ENCODE data around the gene ZSCAN21.

DNA sequence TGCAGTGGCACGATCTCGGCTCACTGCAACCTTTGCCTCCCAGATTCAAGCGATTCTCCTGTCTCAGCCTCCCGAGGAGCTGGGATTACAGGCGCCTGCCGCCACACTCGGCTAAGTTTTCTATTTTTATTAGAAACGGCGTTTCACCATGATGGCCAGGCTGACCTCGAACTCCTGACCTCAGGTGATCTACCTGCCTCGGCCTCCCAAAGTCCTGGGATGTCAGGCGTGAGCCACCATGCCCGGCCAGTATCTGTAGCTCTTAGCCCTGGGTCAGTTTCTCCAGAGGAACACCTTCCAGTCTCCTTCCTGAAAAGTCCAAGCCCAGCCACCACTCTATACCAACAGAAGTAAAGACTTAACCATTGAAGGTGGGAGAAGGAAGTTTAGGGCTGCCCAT is 49.3 kb upstream of the ZSCAN21 start:
- TF ChIP-seq, protein P1, sequence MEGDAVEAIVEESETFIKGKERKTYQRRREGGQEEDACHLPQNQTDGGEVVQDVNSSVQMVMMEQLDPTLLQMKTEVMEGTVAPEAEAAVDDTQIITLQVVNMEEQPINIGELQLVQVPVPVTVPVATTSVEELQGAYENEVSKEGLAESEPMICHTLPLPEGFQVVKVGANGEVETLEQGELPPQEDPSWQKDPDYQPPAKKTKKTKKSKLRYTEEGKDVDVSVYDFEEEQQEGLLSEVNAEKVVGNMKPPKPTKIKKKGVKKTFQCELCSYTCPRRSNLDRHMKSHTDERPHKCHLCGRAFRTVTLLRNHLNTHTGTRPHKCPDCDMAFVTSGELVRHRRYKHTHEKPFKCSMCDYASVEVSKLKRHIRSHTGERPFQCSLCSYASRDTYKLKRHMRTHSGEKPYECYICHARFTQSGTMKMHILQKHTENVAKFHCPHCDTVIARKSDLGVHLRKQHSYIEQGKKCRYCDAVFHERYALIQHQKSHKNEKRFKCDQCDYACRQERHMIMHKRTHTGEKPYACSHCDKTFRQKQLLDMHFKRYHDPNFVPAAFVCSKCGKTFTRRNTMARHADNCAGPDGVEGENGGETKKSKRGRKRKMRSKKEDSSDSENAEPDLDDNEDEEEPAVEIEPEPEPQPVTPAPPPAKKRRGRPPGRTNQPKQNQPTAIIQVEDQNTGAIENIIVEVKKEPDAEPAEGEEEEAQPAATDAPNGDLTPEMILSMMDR (IDR thresholded peaks at IDR 0.05) = no peak
- no peak for TF ChIP-seq POLR2AphosphoS5 (IDR thresholded peaks at IDR 0.05)
